ENCODE results near the gene ZNF600.
A peak's percentile ranks its signal among the peaks of the same experiment; 100 is the strongest.
"Not testable (repeated sequence)": the region's sequence is repeated elsewhere in the genome, so short reads cannot be mapped to it uniquely, and the experiment has no call there.

The ZNF600 gene

DNA sequence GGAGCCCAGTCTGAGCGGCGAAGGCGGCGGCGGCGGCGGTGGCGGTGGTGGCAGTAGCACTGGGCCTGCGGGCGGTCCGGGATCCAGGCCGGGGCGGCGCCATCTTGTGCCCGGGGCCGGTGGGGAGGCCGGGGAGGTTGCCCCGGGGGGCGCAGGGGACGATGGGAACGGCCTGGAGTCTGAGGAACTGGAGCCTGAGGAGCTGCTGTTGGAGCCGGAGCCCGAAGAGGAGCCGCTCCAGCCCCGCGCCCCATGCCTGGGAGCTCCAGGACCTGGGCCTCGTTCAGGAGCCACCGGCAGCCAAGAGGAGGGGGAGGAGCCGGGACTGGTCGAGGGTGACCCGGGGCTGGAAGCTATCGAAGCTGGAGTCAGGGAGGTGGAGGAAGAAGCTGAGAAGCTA lies 23.2 kb upstream of the ZNF600 start:
- no peak overlapping the region for H3K4me3 Mint-ChIP-seq
- peaks cover 16% of the 10 kb centered on the region for H3K9me3 Mint-ChIP-seq
- peaks cover 70% of the 10 kb centered on the region for H3K36me3 Mint-ChIP-seq (ENCODE audit: low read depth)
- no peak overlapping the region for H3K27ac Mint-ChIP-seq
- no peaks in the 10 kb centered on the region for H3K4me1 Mint-ChIP-seq
- no peaks in the 10 kb centered on the region for H3K27me3 Mint-ChIP-seq (ENCODE audit: low read depth)
- TF ChIP-seq, protein P1, sequence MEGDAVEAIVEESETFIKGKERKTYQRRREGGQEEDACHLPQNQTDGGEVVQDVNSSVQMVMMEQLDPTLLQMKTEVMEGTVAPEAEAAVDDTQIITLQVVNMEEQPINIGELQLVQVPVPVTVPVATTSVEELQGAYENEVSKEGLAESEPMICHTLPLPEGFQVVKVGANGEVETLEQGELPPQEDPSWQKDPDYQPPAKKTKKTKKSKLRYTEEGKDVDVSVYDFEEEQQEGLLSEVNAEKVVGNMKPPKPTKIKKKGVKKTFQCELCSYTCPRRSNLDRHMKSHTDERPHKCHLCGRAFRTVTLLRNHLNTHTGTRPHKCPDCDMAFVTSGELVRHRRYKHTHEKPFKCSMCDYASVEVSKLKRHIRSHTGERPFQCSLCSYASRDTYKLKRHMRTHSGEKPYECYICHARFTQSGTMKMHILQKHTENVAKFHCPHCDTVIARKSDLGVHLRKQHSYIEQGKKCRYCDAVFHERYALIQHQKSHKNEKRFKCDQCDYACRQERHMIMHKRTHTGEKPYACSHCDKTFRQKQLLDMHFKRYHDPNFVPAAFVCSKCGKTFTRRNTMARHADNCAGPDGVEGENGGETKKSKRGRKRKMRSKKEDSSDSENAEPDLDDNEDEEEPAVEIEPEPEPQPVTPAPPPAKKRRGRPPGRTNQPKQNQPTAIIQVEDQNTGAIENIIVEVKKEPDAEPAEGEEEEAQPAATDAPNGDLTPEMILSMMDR (IDR thresholded peaks at IDR 0.05; ENCODE audit: unreplicated experiment in 3 of 3) = no peak

DNA sequence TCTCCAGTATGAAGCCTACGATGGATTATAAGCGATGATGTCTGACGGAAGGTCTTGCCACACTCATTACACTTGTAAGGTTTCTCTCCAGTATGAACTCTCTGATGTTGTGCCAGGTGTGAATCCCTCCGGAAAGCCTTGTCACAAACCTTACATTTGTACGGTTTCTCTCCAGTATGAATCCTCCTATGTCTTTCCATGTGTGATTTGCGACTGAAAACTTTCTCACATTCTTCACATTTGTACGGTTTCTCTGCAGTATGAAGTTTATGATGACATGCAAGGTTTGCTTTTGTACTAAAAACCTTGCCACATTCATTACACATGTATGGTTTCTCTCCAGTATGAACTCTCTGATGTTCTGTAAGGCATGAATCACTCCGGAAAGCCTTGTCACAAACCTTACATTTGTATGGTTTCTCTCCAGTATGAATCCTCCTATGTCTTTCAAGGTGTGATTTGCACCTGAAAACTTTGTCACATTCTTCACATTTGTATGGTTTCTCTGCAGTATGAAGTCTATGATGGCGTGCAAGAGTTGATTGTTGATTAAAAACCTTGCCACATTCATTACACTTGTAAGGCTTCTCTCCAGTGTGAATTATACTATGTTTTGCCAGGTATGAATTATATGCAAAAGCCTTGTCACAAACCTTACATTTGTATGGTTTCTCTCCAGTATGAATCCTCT lies 13.5 kb upstream of the ZNF600 start:
- not testable (repeated sequence) for H3K27me3 Mint-ChIP-seq (ENCODE audit: low read depth); H3K4me3 Mint-ChIP-seq; H3K27ac Mint-ChIP-seq; H3K4me1 Mint-ChIP-seq
- H3K9me3 Mint-ChIP-seq = peaks cover 76% of the 10 kb centered on the region
- peaks cover 91% of the 10 kb centered on the region for H3K36me3 Mint-ChIP-seq (ENCODE audit: low read depth)

DNA sequence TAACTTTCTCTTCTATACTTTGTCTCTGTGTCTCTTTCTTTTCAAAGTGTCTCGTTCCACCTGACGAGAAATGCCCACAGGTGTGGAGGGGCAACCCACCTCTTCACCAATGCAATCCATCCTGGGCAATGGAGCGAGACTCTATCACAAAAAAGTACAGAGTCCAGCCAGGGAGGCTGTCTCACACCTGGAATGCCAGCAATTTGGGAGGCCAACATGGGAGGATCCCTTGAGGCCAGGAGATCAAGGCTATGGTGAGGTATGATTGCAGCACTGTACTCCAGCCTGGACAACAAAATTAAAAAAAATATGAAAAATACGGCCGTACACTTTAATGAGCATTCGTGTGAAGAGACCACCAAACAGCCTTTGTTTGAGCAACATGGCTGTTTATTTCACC lies 2.8 kb upstream of the ZNF600 start:
- Mint-ChIP-seq H3K27me3 (ENCODE audit: low read depth) (peaks cover 40% of the 10 kb centered on the region), H3K9me3 (peaks cover 9% of the 10 kb centered on the region), H3K27ac (no peak overlapping the region), H3K36me3 (ENCODE audit: low read depth) (peaks cover 12% of the 10 kb centered on the region), H3K4me1 (peaks cover 16% of the 10 kb centered on the region), H3K4me3 (peak overlapping the region; percentile 17 to 64 (median 47))
- TF ChIP-seq, protein P1 (IDR thresholded peaks at IDR 0.05; ENCODE audit: unreplicated experiment in 3 of 3) = no peak

DNA sequence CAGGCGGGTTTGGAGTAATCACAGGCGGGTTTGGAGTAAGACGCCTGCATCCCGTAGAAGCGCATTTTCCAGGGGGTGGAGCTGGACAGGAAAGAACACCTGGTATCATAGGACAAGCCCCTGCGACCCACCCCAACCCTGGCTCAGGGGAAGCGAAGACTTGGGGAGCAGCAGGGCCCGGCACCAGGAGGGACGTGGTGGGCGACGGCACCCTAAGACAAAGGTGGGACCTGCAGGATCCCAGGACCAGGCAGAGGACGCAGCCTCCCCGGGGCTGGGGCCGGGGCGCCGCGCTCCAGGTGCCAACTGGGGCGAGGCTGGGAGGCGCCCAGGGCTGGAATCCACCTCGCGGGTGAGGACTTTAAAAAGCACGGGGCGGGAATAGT lies 520 bp downstream of the ZNF600 start:
- H3K27ac Mint-ChIP-seq = peak overlapping the region in 1 of 3 experiments; percentile 82
- TF ChIP-seq, protein P1 (IDR thresholded peaks at IDR 0.05; ENCODE audit: unreplicated experiment in 3 of 3) = no peak
- peaks cover 39% of the 10 kb centered on the region for H3K27me3 Mint-ChIP-seq (ENCODE audit: low read depth)
- peaks cover 16% of the 10 kb centered on the region for H3K4me1 Mint-ChIP-seq
- H3K36me3 Mint-ChIP-seq (ENCODE audit: low read depth) = peaks cover 4% of the 10 kb centered on the region
- H3K9me3 Mint-ChIP-seq = no peaks in the 10 kb centered on the region
- H3K4me3 Mint-ChIP-seq = peak overlapping the region; percentile 90 to 96 (median 92)

DNA sequence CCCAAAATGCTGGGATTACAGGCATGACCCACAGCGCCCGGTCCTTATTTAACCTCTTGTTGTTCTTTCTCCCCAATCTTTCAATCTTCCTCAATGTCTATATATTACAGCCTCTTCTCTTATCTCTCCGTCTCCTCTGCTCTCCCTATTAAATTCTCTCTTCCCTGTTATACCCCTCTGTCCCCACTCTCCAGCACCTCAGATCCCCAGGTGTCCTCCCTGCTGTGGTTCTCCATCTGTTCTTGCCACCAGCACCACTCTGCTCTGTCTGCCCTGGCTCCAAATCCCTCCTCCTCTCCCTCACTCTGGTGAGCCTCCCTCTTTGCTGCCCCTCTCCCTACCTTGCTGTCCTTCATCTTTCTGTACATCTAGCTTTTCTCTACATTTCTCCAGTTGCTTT lies 1.1 kb downstream of the ZNF600 start:
- TF ChIP-seq, protein P1 (IDR thresholded peaks at IDR 0.05; ENCODE audit: unreplicated experiment in 3 of 3) = no peak
- Mint-ChIP-seq H3K27ac (no peak overlapping the region), H3K36me3 (ENCODE audit: low read depth) (peaks cover 4% of the 10 kb centered on the region), H3K4me3 (peak overlapping the region; percentile 90 to 96 (median 92)), H3K27me3 (ENCODE audit: low read depth) (peaks cover 36% of the 10 kb centered on the region), H3K4me1 (peaks cover 16% of the 10 kb centered on the region), H3K9me3 (no peaks in the 10 kb centered on the region)

DNA sequence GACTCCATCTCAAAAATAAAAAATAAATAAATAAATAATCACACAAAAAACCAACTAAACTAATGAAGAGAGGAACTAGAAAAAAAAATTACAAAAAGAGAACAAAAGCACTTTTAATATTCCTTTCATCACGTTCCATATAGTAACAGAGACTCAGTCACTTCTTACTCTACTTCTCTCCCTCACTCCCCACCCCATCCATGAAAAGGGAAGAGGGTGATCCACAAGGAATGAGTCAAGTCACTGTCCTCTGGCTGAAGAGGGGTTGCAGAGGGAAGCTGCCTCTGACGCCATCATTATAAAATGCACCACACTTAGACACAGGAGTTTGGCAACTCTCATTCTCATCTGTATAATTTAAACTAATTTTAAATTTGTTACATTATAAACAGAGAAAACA lies 3.7 kb downstream of the ZNF600 start:
- peaks cover 19% of the 10 kb centered on the region for H3K27me3 Mint-ChIP-seq (ENCODE audit: low read depth)
- not testable (repeated sequence) for H3K4me3 Mint-ChIP-seq

DNA sequence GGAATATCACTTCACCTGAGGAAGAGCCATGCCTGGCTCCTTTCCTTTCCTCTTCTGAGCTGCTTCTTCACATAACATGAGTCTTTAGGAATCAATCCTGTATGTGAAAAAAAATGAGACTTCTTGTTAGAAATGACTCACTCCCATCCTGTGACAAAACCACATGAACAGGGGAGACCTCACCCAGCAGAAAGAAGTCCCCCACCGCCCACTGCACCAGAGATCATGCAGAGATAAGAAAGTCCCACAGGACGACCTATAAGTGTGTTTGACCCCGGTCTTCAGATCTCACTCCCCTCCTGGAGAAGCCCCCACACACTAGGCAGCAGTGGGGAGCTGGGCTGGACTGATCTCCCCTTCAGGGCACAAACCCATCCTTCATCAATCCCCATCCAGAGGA lies 7.8 kb downstream of the ZNF600 start:
- no peak overlapping the region for H3K4me3 Mint-ChIP-seq
- TF ChIP-seq, protein P1 (IDR thresholded peaks at IDR 0.05; ENCODE audit: unreplicated experiment in 3 of 3) = no peak

More for the DNA sequence above, 3.7 kb downstream of the ZNF600 start:
- Mint-ChIP-seq H3K36me3 (ENCODE audit: low read depth) (peaks cover 12% of the 10 kb centered on the region), H3K4me1 (peaks cover 14% of the 10 kb centered on the region)
- not testable (repeated sequence) for H3K9me3 Mint-ChIP-seq, H3K27ac Mint-ChIP-seq

DNA sequence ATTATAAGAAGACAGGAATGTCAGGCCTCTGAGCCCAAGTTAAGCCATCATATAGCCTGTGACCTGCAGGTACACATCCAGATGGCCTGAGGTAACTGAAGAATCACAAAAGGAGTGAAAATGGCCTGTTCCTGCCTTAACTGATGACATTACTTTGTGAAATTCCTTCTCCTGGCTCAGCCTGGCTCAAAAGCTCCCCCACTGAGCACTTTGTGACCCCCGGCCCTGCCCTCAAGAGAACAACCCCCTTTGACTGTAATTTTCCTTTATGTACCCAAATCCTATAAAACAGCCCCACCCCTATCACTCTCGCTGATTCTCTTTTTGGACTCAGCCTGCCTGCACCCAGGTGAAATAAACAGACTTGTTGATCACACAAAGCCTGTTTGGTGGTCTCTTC lies 30.1 kb downstream of the ZNF600 start:
- H3K27ac Mint-ChIP-seq; H3K9me3 Mint-ChIP-seq; H3K27me3 Mint-ChIP-seq (ENCODE audit: low read depth); H3K4me1 Mint-ChIP-seq; H3K36me3 Mint-ChIP-seq (ENCODE audit: low read depth); H3K4me3 Mint-ChIP-seq: not testable (repeated sequence)

More for the DNA sequence above, 7.8 kb downstream of the ZNF600 start:
- H3K36me3 Mint-ChIP-seq (ENCODE audit: low read depth) = peaks cover 12% of the 10 kb centered on the region
- no peaks in the 10 kb centered on the region for H3K9me3 Mint-ChIP-seq
- no peak overlapping the region for H3K27ac Mint-ChIP-seq
- H3K4me1 Mint-ChIP-seq = no peaks in the 10 kb centered on the region
- H3K27me3 Mint-ChIP-seq (ENCODE audit: low read depth) = no peaks in the 10 kb centered on the region
